Lower lobe of right lung (tissue), 2 donors: Measurements from ENCODE around the gene NUAK1. TPM values are rescaled to one million over a fixed set of nuclear protein-coding genes. Genes with fewer than 3 reads are reported as not detected.
A peak's percentile ranks its signal among the peaks of the same experiment; 100 is the strongest.

Source experiments
- ATAC-seq, 2 donors: fragments of 200-7000 bp; cut with Tn5 transposase; one replicate each; pipeline ENCODE4 v1.9.1; 2020 to 2022; ENCODE audit warnings: mild to moderate bottlenecking in 2 of 2, moderate library complexity in 2 of 2
- DNase-seq: peaks from one replicate; pipeline ENCODE4 v3.0.0-alpha.2; 2020
- H3K27ac ChIP-seq: fragments of 200-600 bp; one replicate; pipeline ENCODE4 v1.8.0; 2022
- H3K27me3 ChIP-seq: fragments of 200-600 bp; one replicate; pipeline ENCODE4 v1.8.0; 2022; ENCODE audit warnings: low read depth
- H3K36me3 ChIP-seq: fragments of 200-600 bp; one replicate; pipeline ENCODE4 v1.8.0; 2022; ENCODE audit warnings: mild to moderate bottlenecking
- H3K4me1 ChIP-seq: fragments of 200-600 bp; one replicate; pipeline ENCODE4 v1.8.0; 2022
- H3K4me3 ChIP-seq: fragments of 200-600 bp; one replicate; pipeline ENCODE4 v1.8.0; 2022; ENCODE audit warnings: mild to moderate bottlenecking
- H3K9me3 ChIP-seq: fragments of 200-600 bp; one replicate; pipeline ENCODE4 v1.8.0; 2022
- CTCF ChIP-seq: fragments of 200-600 bp; IDR thresholded peaks from one replicate; pipeline ENCODE4 v1.8.0; 2022; ENCODE audit warnings: antibody characterized with exemption, mild to moderate bottlenecking
- intact Hi-C: fragments of 100-400 bp; cut with DNase I; formaldehyde crosslinking; loops from one replicate; pipeline ENCODE4 v1.11.0; 2022
- total RNA-seq: library from RNA; stranded (reverse); fragmentation: NEBNext Ultra II Directional; extraction: Animal tissue kit (Norgen Biotek cat#: 25700); gene quantifications from one replicate; pipeline ENCODE4 v1.2.1, GENCODE V29; 2021
- donor health status: DM: no; HTN: yes; CAD: no; lungs with severe emphysema.

The NUAK1 gene
- total RNA-seq, 1 donor from 2014 or later: 17.5 TPM

- Histone ChIP-seq H3K4me1 (no peaks in the 10 kb centered on the region), H3K27me3 (no peaks in the 10 kb centered on the region), H3K27ac (no peak overlapping the region), H3K36me3 (no peaks in the 10 kb centered on the region), H3K9me3 (no peaks in the 10 kb centered on the region), H3K4me3 (no peak overlapping the region)
- DNase-seq: no peak
- no peak for TF ChIP-seq CTCF
- intact Hi-C loops: no loop called here
- no peak for ATAC-seq
These were observed 110.8 kb downstream of the NUAK1 start for GRCh38 chr12:106027911-106028310.

- ATAC-seq: no peak
- intact Hi-C loops: no loop called here
These were observed 111.5 kb downstream of the NUAK1 start for GRCh38 chr12:106027286-106027685.

GRCh38 chr12:106025129-106025528, 113.6 kb downstream of the NUAK1 start:
- no peak for TF ChIP-seq CTCF
- Histone ChIP-seq H3K27ac (no peak overlapping the region), H3K4me1 (peaks cover 9% of the 10 kb centered on the region), H3K9me3 (no peaks in the 10 kb centered on the region), H3K4me3 (no peak overlapping the region), H3K36me3 (no peaks in the 10 kb centered on the region), H3K27me3 (no peaks in the 10 kb centered on the region)
- intact Hi-C loops: no loop called here
- DNase-seq (no peak), ATAC-seq (no peak)

More at GRCh38 chr12:106027286-106027685, 111.5 kb downstream of the NUAK1 start:
- no peaks in the 10 kb centered on the region for H3K9me3 ChIP-seq
- no peaks in the 10 kb centered on the region for H3K36me3 ChIP-seq
- no peak for TF ChIP-seq CTCF
- DNase-seq: no peak
- no peaks in the 10 kb centered on the region for H3K4me1 ChIP-seq
- H3K27me3 ChIP-seq: no peaks in the 10 kb centered on the region
- no peak overlapping the region for H3K4me3 ChIP-seq
- no peak overlapping the region for H3K27ac ChIP-seq

- DNase-seq (no peak), ATAC-seq (no peak)
- intact Hi-C loops: no loop called here
- no peak for TF ChIP-seq CTCF
- Histone ChIP-seq H3K36me3 (no peaks in the 10 kb centered on the region), H3K4me1 (peaks cover 10% of the 10 kb centered on the region), H3K9me3 (peaks cover 8% of the 10 kb centered on the region), H3K27me3 (no peaks in the 10 kb centered on the region), H3K27ac (no peak overlapping the region), H3K4me3 (no peak overlapping the region)
These were observed 115.7 kb downstream of the NUAK1 start for GRCh38 chr12:106023039-106023438.

- Histone ChIP-seq H3K27me3 (no peaks in the 10 kb centered on the region), H3K36me3 (no peaks in the 10 kb centered on the region), H3K4me3 (no peak overlapping the region), H3K9me3 (peaks cover 11% of the 10 kb centered on the region), H3K4me1 (peaks cover 10% of the 10 kb centered on the region), H3K27ac (no peak overlapping the region)
- no peak for TF ChIP-seq CTCF
- DNase-seq (no peak), ATAC-seq (peak in 1 of 2 donors; percentile 18)
- intact Hi-C loops: no loop called here
These were observed 116.2 kb downstream of the NUAK1 start for GRCh38 chr12:106022568-106023012.

- Histone ChIP-seq H3K4me3 (no peak overlapping the region), H3K36me3 (no peaks in the 10 kb centered on the region), H3K27ac (no peak overlapping the region), H3K9me3 (peaks cover 11% of the 10 kb centered on the region), H3K27me3 (no peaks in the 10 kb centered on the region), H3K4me1 (peaks cover 10% of the 10 kb centered on the region)
- no peak for TF ChIP-seq CTCF
- DNase-seq (no peak), ATAC-seq (peak; percentile 24 to 38)
- intact Hi-C loops: no loop called here
These were observed 117.2 kb downstream of the NUAK1 start for GRCh38 chr12:106021516-106021915.
